OCI-LY3 (cell line): ENCODE results near the gene ZNF791.

Experiments used
- H2AFZ ChIP-seq: fragments of 200-600, 300-600 bp; shearing (Covaris generic); 2 replicates; pipeline ENCODE4 v1.6.0; 2014; ENCODE audit warnings: antibody characterized with exemption, low read depth, low read length
- H3K27ac ChIP-seq: fragments of 200-600, 300-600 bp; sonication (generic); 2 replicates; pipeline ENCODE4 v1.5.1; 2014; ENCODE audit warnings: mild to moderate bottlenecking, low read length, moderate library complexity, mixed read lengths
- H3K27me3 ChIP-seq: fragments of 200-600, 300-600 bp; sonication (generic); 2 replicates; pipeline ENCODE4 v1.6.1; 2014; ENCODE audit warnings: low read depth, low read length, mixed read lengths
- H3K36me3 ChIP-seq: fragments of 200-600, 300-600 bp; sonication (generic); replicated peaks from 2 replicates; pipeline ENCODE3; 2014; ENCODE audit warnings: low read depth, low read length, mixed read lengths
- H3K4me1 ChIP-seq: fragments of 300-600, 200-600 bp; sonication (generic); 2 replicates; pipeline ENCODE4 v1.6.1; 2014; ENCODE audit warnings: low read length, mixed read lengths
- H3K4me2 ChIP-seq: fragments of 200-600, 300-600 bp; sonication (generic); 2 replicates; pipeline ENCODE4 v1.6.1; 2014; ENCODE audit warnings: low read length, mixed read lengths
- H3K4me3 ChIP-seq: fragments of 300-600, 200-600 bp; sonication (generic); 2 replicates; pipeline ENCODE4 v1.5.1; 2014; ENCODE audit warnings: antibody characterized with exemption, mild to moderate bottlenecking, low read length, moderate library complexity
- H3K79me2 ChIP-seq: fragments of 300-600, 200-600 bp; shearing (Covaris generic); 2 replicates; pipeline ENCODE4 v1.6.1; 2014; ENCODE audit warnings: mild to moderate bottlenecking, low read length, mixed read lengths
- H3K9ac ChIP-seq: fragments of 300-600, 200-600 bp; shearing (Covaris generic); 2 replicates; pipeline ENCODE4 v1.6.0; 2014; ENCODE audit warnings: mild to moderate bottlenecking, low read length, moderate library complexity
- H3K9me3 ChIP-seq: fragments of 200-600, 300-600 bp; shearing (Covaris generic); 2 replicates; pipeline ENCODE4 v1.6.1; 2014; ENCODE audit warnings: low read length, mixed read lengths; ENCODE audit not compliant: insufficient read depth
- H4K20me1 ChIP-seq: fragments of 200-600, 300-600 bp; sonication (generic); 2 replicates; pipeline ENCODE4 v1.6.1; 2016; ENCODE audit warnings: low read length, mixed read lengths; ENCODE audit not compliant: insufficient read depth
- CTCF ChIP-seq: fragments of 200-600, 300-600 bp; sonication (generic); IDR thresholded peaks from 2 replicates; pipeline ENCODE4 v1.5.1; 2014; ENCODE audit warnings: antibody characterized with exemption, low read length, low read depth
- EZH2phosphoT487 ChIP-seq: fragments of 200-600 bp; shearing (Covaris generic); IDR thresholded peaks from 2 replicates; pipeline ENCODE4 v1.6.1; 2018; ENCODE audit warnings: antibody characterized with exemption, mixed run types, low read depth

Gene ZNF791

DNA sequence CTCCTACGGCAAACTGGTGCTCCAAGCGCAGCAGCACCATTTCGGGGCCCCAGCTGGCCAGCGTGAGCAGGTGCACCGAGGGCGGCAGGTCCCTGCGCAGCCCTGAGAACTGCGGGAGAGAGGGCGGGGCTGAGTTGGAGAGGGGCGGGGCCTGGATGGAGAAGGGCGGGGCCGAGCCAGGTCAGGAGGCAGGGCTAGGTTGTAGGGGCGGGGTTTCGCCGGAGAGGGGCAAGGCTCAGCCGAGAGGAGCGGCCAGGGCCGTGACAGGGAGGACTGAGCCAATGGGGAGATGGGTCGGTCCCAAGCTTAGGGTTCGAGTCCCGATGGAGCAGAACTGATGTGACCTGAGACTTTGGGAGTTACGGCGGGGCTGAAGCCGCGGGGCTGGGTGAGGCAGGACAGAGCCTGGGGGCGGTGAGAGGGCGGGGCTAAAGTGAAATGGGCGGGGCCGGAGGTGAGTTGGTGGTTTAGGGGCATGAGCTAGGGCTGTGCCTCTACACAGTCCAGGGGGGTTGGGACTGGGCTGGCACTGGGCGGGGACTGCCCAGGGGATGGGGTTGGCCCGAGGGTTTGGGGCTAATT is 36.9 kb downstream of the ZNF791 start:
- H3K4me2 ChIP-seq: no peak overlapping the region
- H4K20me1 ChIP-seq: peaks cover 13% of the 10 kb centered on the region; the same call in 1 of the 2 replicates
- TF ChIP-seq CTCF: no peak
- no peak for TF ChIP-seq EZH2phosphoT487
- no peak overlapping the region for H3K9ac ChIP-seq
- no peaks in the 10 kb centered on the region for H3K27me3 ChIP-seq
- peaks cover 55% of the 10 kb centered on the region for H3K36me3 ChIP-seq
- H2AFZ ChIP-seq: no peak overlapping the region
- H3K9me3 ChIP-seq: no peaks in the 10 kb centered on the region
- H3K4me3 ChIP-seq: no peak overlapping the region
- no peaks in the 10 kb centered on the region for H3K4me1 ChIP-seq
- H3K79me2 ChIP-seq: no peaks in the 10 kb centered on the region
- no peak overlapping the region for H3K27ac ChIP-seq

GRCh38 chr19:12648088-12648487 is 37.4 kb downstream of the ZNF791 start:
- H3K27ac ChIP-seq: no peak overlapping the region
- H3K4me1 ChIP-seq: no peaks in the 10 kb centered on the region
- no peak overlapping the region for H3K4me3 ChIP-seq
- H3K9ac ChIP-seq: no peak overlapping the region
- H3K9me3 ChIP-seq: no peaks in the 10 kb centered on the region
- H3K79me2 ChIP-seq: no peaks in the 10 kb centered on the region
- no peak overlapping the region for H3K4me2 ChIP-seq
- H3K27me3 ChIP-seq: no peaks in the 10 kb centered on the region
- peaks cover 55% of the 10 kb centered on the region for H3K36me3 ChIP-seq
- peaks cover 13% of the 10 kb centered on the region; the same call in 1 of the 2 replicates for H4K20me1 ChIP-seq
- TF ChIP-seq CTCF: no peak
- no peak for TF ChIP-seq EZH2phosphoT487
- H2AFZ ChIP-seq: no peak overlapping the region

- H3K9ac ChIP-seq: no peak overlapping the region
- no peak overlapping the region for H2AFZ ChIP-seq
- no peaks in the 10 kb centered on the region for H3K4me1 ChIP-seq
- no peaks in the 10 kb centered on the region for H3K27me3 ChIP-seq
- TF ChIP-seq CTCF: no peak
- TF ChIP-seq EZH2phosphoT487: no peak
- peaks cover 53% of the 10 kb centered on the region for H3K36me3 ChIP-seq
- H3K9me3 ChIP-seq: no peaks in the 10 kb centered on the region
- no peak overlapping the region for H3K27ac ChIP-seq
- no peak overlapping the region for H3K4me3 ChIP-seq
- peaks cover 13% of the 10 kb centered on the region; the same call in 1 of the 2 replicates for H4K20me1 ChIP-seq
- H3K79me2 ChIP-seq: no peaks in the 10 kb centered on the region; the same call in 1 of the 2 replicates
- no peak overlapping the region for H3K4me2 ChIP-seq
Observed at GRCh38 chr19:12649941-12650340, 39.2 kb downstream of the ZNF791 start.

- Histone ChIP-seq H3K9ac (no peak overlapping the region), H3K9me3 (no peaks in the 10 kb centered on the region), H3K27me3 (no peaks in the 10 kb centered on the region), H4K20me1 (peaks cover 16% of the 10 kb centered on the region), H3K79me2 (peaks cover 16% of the 10 kb centered on the region), H3K4me3 (no peak overlapping the region), H3K36me3 (peaks cover 65% of the 10 kb centered on the region), H3K4me2 (no peak overlapping the region), H2AFZ (no peak overlapping the region), H3K4me1 (no peaks in the 10 kb centered on the region), H3K27ac (no peak overlapping the region)
- TF ChIP-seq EZH2phosphoT487 (no peak), CTCF (no peak)
Observed at GRCh38 chr19:12652219-12652618, 41.5 kb downstream of the ZNF791 start.
